Loucy (cell line): ENCODE measurements around the gene RPA1.

Experiments used
- CTCF ChIP-seq: fragments of 200-600 bp; sonication (generic); conservative IDR thresholded peaks from 2 replicates; pipeline ENCODE4 v1.5.1; 2014; ENCODE audit warnings: mild to moderate bottlenecking, antibody characterized with exemption, low read length
- EZH2phosphoT487 ChIP-seq: fragments of 200-600 bp; IDR thresholded peaks from 2 replicates; pipeline ENCODE4 v1.6.1; 2018; ENCODE audit warnings: antibody characterized with exemption, mild to moderate bottlenecking, moderate library complexity, borderline replicate concordance

GRCh38 chr17:1936766-1937165, 107.0 kb downstream of the RPA1 start:
- TF ChIP-seq CTCF (no peak), EZH2phosphoT487 (no peak)
